Renal pelvis (tissue), 4 donors: ENCODE data around the gene CD300LF. TPM values are rescaled to one million over a fixed set of nuclear protein-coding genes. Genes with fewer than 3 reads are reported as not detected.

ENCODE experiments used
- DNase-seq: peaks from one replicate; pipeline ENCODE4 v3.0.0-alpha.2; 2013
- polyA plus RNA-seq, 3 donors: library from polyadenylated mRNA; unstranded; fragments of 120-200 nt; gene quantifications; one replicate each; pipeline ENCODE4 v1.2.1, GENCODE V29; 2013; ENCODE audit not compliant: insufficient read length in 3 of 3

CD300LF gene
- polyA plus RNA-seq, 3 donors = 0.19 to 0.24 (median 0.23) TPM

- DNase-seq = no peak
Observed at GRCh38 chr17:74746922-74747321, 34.2 kb upstream of the CD300LF start.

GRCh38 chr17:74746376-74746775 lies 33.7 kb upstream of the CD300LF start:
- DNase-seq = no peak

GRCh38 chr17:74745548-74746177 lies 32.9 kb upstream of the CD300LF start:
- DNase-seq = no peak

GRCh38 chr17:74744714-74745547 lies 32.2 kb upstream of the CD300LF start:
- no peak for DNase-seq

GRCh38 chr17:74744349-74744713 lies 31.6 kb upstream of the CD300LF start:
- DNase-seq = no peak

- no peak for DNase-seq
Observed at GRCh38 chr17:74743755-74744154, 31.0 kb upstream of the CD300LF start.

- DNase-seq = no peak
Observed at GRCh38 chr17:74742978-74743545, 30.3 kb upstream of the CD300LF start.

- DNase-seq = no peak
Observed at GRCh38 chr17:74742153-74742515, 29.4 kb upstream of the CD300LF start.

- no peak for DNase-seq
Observed at GRCh38 chr17:74740641-74741387, 28.1 kb upstream of the CD300LF start.

- DNase-seq = no peak
Observed at GRCh38 chr17:74740173-74740572, 27.4 kb upstream of the CD300LF start.

GRCh38 chr17:74739227-74739831 lies 26.6 kb upstream of the CD300LF start:
- no peak for DNase-seq

GRCh38 chr17:74738051-74738996 lies 25.6 kb upstream of the CD300LF start:
- no peak for DNase-seq

GRCh38 chr17:74737299-74738050 lies 24.8 kb upstream of the CD300LF start:
- DNase-seq = no peak

GRCh38 chr17:74736513-74737298 lies 24.0 kb upstream of the CD300LF start, which contains the start of gene RAB37:
Gene RAB37, plus strand, starts transcription at chr17:74737256. Its CDS starts 17 bp downstream, at chr17:74737273.
- no peak for DNase-seq

GRCh38 chr17:74734256-74734655 lies 21.5 kb upstream of the CD300LF start:
- DNase-seq = no peak

GRCh38 chr17:74733365-74734122 lies 20.8 kb upstream of the CD300LF start:
- DNase-seq = no peak

- DNase-seq = no peak
Observed at GRCh38 chr17:74732042-74732867, 19.5 kb upstream of the CD300LF start.

GRCh38 chr17:74731347-74731605 lies 18.6 kb upstream of the CD300LF start:
- no peak for DNase-seq
